Esophagus muscularis mucosa (tissue), 4 donors: Measurements from ENCODE around the gene SDF4. TPM values are rescaled to one million over a fixed set of nuclear protein-coding genes. Genes with fewer than 3 reads are reported as not detected.

Source experiments
- DNase-seq: peaks from one replicate; pipeline ENCODE4 v3.0.0-alpha.2; 2017; ENCODE audit errors: extremely low spot score
- H3K27ac ChIP-seq, 4 donors: fragments of 200-600 bp; sonication (generic); replicated peaks in 1 of 4; 1 replicate in 3 of 4; 2 replicates in 1 of 4; pipeline ENCODE4 v1.5.1; 2016 to 2019; ENCODE audit warnings: mild to moderate bottlenecking in 1 of 4
- H3K27me3 ChIP-seq, 4 donors: fragments of 200-600 bp; sonication (generic); one replicate each; pipeline versions ENCODE4 v1.5.1 to v1.6.0; 2016 to 2019
- H3K36me3 ChIP-seq, 4 donors: fragments of 200-600 bp; sonication (generic); one replicate each; pipeline ENCODE4 v1.5.1; 2016 to 2019
- H3K4me1 ChIP-seq, 4 donors: fragments of 200-600 bp; sonication (generic); one replicate each; pipeline ENCODE4 v1.5.1; 2016 to 2019
- H3K4me3 ChIP-seq, 4 donors: fragments of 200-600 bp; sonication (generic); 1 replicate in 2 of 4; 2 replicates in 2 of 4; pipeline ENCODE4 v1.5.1; 2016 to 2019; ENCODE audit warnings: mild to moderate bottlenecking in 4 of 4, moderate library complexity in 1 of 4
- H3K9me3 ChIP-seq, 4 donors: fragments of 200-600 bp; sonication (generic); 1 replicate in 3 of 4; 2 replicates in 1 of 4; pipeline ENCODE4 v1.5.1; 2016 to 2019
- EP300 ChIP-seq: sonication (generic); formaldehyde crosslinking; IDR thresholded peaks from one replicate; pipeline ENCODE4 v1.6.1; 2017; ENCODE audit warnings: antibody characterized with exemption
- POLR2A ChIP-seq: fragments of 450-650 bp; IDR thresholded peaks from one replicate; pipeline ENCODE4 v1.6.1; 2017; ENCODE audit warnings: antibody characterized with exemption, moderate library complexity, mild to moderate bottlenecking, low read depth
- POLR2AphosphoS5 ChIP-seq, 2 donors: sonication (generic); formaldehyde crosslinking; IDR thresholded peaks; one replicate each; pipeline ENCODE4 v1.6.1; 2017; ENCODE audit warnings: antibody characterized with exemption in 2 of 2
- WGBS: methylation state at CpG from one replicate; pipeline ENCODE4 v1.1.5; 2018; 5-methylcytosine and 5-hydroxymethylcytosine counted together
- intact Hi-C: fragments of 100-400 bp; cut with DNase I; formaldehyde crosslinking; loops from one replicate; pipeline ENCODE4 v1.15.1; 2023
- total RNA-seq, 4 donors: library from RNA; depleted of rRNA; stranded (reverse); fragments of >200 nt; gene quantifications; one replicate each; pipeline versions ENCODE4 v1.1.0 to v1.2.1, GENCODE V29; 2016
- TF ChIP-seq, protein P1 (sequence below), 3 experiments: fragments of 200-600 bp in 2 of 3; fragments of 450-650 bp in 1 of 3; sonication (generic) in 2 of 3; IDR thresholded peaks; one replicate each; pipeline ENCODE4 v1.5.1; 2017 to 2019; ENCODE audit warnings: antibody characterized with exemption in 3 of 3, mild to moderate bottlenecking in 2 of 3, moderate library complexity in 1 of 3

SDF4 gene
- total RNA-seq, 4 donors from 2014 or later: 88.5 to 125 (median 107) TPM

DNA sequence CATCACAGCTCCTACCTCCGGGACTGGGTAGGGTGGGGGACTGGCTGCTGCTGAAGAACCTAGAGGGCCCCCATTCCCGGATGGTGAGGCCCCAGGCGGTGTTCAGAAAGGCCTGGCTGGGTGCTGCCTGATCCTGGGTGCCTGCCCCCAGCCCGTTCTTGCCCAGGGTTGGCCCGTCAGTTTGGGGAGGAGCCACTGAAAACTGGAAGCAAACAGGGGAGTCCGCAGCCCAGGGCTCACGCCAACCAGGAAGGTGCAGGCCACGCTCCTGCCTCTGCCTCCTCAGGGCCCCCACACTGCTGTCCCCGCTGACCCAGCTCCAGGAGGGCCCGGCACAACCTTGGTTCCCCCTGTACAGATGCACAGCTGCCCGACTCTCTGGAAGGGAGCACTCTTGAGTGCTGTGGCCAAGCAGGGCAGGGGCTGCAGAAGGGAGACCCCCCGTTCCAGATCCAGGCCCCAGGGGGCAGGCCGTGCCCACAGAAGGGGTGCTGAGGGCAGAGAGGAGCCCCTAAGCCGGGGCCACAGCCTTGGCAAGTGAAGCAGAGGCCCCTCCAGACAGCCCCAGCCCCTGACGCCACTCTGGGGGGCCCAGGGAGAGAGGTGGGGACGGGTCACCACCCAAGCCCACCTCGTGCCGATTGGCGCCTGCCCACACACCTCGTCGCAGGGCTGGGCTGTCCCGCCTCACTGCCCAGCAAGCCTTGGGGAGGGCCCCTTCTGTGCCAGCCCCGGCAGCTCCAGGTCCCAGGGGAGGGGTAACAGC, 9.2 kb upstream of the SDF4 start:
- Histone ChIP-seq H3K27me3 (peaks cover 0 to 62% (median 14%) of the 10 kb centered on the region in 4 donors), H3K4me3 (no peak overlapping the region), H3K36me3 (peaks cover 0 to 24% (median 4%) of the 10 kb centered on the region in 4 donors), H3K27ac (no peak overlapping the region), H3K9me3 (no peaks in the 10 kb centered on the region), H3K4me1 (peaks cover 9 to 31% (median 14%) of the 10 kb centered on the region in 4 donors)
- intact Hi-C loops: no loop called here
- TF ChIP-seq EP300 (no peak), POLR2AphosphoS5 (IDR thresholded peaks at IDR 0.05) (no peak), POLR2A (no peak)
- TF ChIP-seq, protein P1, sequence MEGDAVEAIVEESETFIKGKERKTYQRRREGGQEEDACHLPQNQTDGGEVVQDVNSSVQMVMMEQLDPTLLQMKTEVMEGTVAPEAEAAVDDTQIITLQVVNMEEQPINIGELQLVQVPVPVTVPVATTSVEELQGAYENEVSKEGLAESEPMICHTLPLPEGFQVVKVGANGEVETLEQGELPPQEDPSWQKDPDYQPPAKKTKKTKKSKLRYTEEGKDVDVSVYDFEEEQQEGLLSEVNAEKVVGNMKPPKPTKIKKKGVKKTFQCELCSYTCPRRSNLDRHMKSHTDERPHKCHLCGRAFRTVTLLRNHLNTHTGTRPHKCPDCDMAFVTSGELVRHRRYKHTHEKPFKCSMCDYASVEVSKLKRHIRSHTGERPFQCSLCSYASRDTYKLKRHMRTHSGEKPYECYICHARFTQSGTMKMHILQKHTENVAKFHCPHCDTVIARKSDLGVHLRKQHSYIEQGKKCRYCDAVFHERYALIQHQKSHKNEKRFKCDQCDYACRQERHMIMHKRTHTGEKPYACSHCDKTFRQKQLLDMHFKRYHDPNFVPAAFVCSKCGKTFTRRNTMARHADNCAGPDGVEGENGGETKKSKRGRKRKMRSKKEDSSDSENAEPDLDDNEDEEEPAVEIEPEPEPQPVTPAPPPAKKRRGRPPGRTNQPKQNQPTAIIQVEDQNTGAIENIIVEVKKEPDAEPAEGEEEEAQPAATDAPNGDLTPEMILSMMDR (IDR thresholded peaks at IDR 0.05): no peak
- DNase-seq: no peak
- 47% methylated on average over 11 of the region's 23 CpGs for WGBS

GRCh38 chr1:1240348-1240732, 8.5 kb upstream of the SDF4 start:
- H3K4me3 ChIP-seq: no peak overlapping the region
- no peaks in the 10 kb centered on the region for H3K9me3 ChIP-seq
- intact Hi-C loops: no loop called here
- H3K27ac ChIP-seq: no peak overlapping the region
- no peak for DNase-seq
- peaks cover 0 to 56% (median 9%) of the 10 kb centered on the region in 4 donors for H3K27me3 ChIP-seq
- H3K4me1 ChIP-seq: peaks cover 9 to 29% (median 12%) of the 10 kb centered on the region in 4 donors
- TF ChIP-seq EP300: no peak
- TF ChIP-seq, protein P1 (IDR thresholded peaks at IDR 0.05): no peak
- no peak for TF ChIP-seq POLR2A
- no peak for TF ChIP-seq POLR2AphosphoS5 (IDR thresholded peaks at IDR 0.05)
- H3K36me3 ChIP-seq: peaks cover 0 to 26% (median 6%) of the 10 kb centered on the region in 4 donors
- WGBS: 40% methylated on average over 1 of the region's 11 CpGs

DNA sequence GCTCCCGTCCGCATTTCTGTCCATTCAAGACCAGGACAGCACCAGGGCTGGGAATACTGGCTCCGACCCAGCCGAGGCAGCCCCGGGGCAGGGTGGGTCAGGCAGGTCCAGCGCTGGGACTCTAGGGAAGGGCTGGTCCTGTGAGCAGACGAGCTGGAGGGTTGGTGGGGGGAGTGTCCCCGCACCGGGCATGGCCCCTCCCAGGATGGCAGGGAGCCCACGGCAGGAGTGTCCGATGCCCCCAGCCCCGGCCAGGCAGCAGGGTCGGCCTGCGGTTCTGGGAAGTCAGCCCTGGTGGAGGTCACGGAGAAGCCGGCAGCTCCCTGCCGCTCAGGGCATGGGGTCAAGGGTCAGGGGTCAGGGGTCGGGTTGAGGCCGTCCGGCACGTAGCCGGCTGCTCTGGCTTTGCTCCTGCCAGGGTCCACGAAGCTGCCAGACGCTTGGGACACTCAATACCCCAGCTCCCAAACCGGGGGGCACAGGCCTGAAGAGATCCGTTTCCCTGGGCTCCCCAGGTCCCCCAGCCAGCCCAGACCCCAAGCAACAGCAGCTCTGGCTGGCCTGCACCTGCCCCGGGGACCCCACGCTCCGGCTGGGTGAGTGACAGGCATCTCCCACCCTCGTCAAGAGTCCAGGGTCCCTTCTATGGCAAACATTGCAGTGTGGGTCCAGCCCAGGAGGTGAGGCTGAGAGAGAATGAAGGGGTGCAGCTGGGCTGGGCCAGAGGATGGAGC, 8.0 kb upstream of the SDF4 start:
- intact Hi-C loops: no loop called here
- no peak for DNase-seq
- peaks cover 9 to 29% (median 12%) of the 10 kb centered on the region in 4 donors for H3K4me1 ChIP-seq
- WGBS: 56% methylated on average over 6 of the region's 30 CpGs
- H3K27ac ChIP-seq: no peak overlapping the region
- no peaks in the 10 kb centered on the region for H3K9me3 ChIP-seq
- peaks cover 0 to 53% (median 9%) of the 10 kb centered on the region in 4 donors for H3K27me3 ChIP-seq
- H3K4me3 ChIP-seq: no peak overlapping the region
- peaks cover 0 to 32% (median 9%) of the 10 kb centered on the region in 4 donors for H3K36me3 ChIP-seq
- TF ChIP-seq POLR2AphosphoS5 (IDR thresholded peaks at IDR 0.05): no peak
- TF ChIP-seq POLR2A: no peak
- TF ChIP-seq, protein P1 (IDR thresholded peaks at IDR 0.05): no peak
- no peak for TF ChIP-seq EP300

DNA sequence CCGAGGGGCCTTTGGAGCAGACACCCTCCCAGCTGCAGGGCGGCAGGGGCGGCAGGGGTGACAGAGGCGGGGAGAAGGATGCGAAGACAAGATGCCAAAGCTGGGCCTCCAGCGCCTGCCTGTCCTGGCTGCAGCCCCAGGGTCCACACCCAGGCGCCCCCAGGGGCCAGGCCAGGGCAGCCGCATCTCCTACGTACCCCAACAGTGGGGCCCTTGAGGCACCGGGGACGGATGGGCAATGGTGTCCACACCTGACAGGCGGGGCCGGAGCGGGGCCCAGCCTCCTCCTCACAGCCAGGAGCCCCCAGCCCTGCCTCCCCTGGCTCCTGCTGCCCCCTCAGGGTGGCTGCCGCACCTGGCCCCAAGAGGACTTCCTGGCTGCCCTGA, 7.4 kb upstream of the SDF4 start:
- 67% methylated on average over 14 of the region's 15 CpGs for WGBS
- no peak overlapping the region for H3K27ac ChIP-seq
- H3K27me3 ChIP-seq: peaks cover 0 to 53% (median 9%) of the 10 kb centered on the region in 4 donors
- H3K4me3 ChIP-seq: no peak overlapping the region
- intact Hi-C loops: no loop called here
- peaks cover 0 to 36% (median 12%) of the 10 kb centered on the region in 4 donors for H3K36me3 ChIP-seq
- peaks cover 9 to 31% (median 12%) of the 10 kb centered on the region in 4 donors for H3K4me1 ChIP-seq
- no peaks in the 10 kb centered on the region for H3K9me3 ChIP-seq
- TF ChIP-seq EP300 (no peak), POLR2AphosphoS5 (IDR thresholded peaks at IDR 0.05) (no peak), POLR2A (no peak)
- TF ChIP-seq, protein P1 (IDR thresholded peaks at IDR 0.05): no peak
- DNase-seq: no peak
